K562 treated with DMSO at 1 percent for 4 hours (cell line): ENCODE measurements around the gene FAM110C. TPM values are rescaled to one million over a fixed set of nuclear protein-coding genes. Genes with fewer than 3 reads are reported as not detected.

Experiments used
- total RNA-seq: library from RNA; unstranded; fragments of 300-600 nt; gene quantifications from 2 replicates; pipeline ENCODE4 v1.2.3, GENCODE V29; 2022; ENCODE audit not compliant: insufficient read depth

FAM110C gene, protein sequence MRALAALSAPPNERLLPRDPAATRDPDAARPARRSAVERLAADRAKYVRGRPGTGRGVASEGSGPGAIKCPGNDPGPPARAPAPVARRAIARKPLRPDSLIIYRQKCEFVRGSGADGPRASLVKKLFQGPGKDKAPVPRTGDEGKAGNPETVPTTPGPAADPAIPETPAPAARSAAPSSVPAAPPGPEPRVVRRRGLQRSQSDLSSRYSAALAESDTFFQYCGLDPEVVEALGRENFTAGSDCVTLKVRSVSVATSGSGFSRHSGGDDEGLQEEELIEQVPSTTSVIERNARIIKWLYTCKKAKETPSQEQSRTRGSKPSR
- total RNA-seq: not detected in 2 replicates

DNA sequence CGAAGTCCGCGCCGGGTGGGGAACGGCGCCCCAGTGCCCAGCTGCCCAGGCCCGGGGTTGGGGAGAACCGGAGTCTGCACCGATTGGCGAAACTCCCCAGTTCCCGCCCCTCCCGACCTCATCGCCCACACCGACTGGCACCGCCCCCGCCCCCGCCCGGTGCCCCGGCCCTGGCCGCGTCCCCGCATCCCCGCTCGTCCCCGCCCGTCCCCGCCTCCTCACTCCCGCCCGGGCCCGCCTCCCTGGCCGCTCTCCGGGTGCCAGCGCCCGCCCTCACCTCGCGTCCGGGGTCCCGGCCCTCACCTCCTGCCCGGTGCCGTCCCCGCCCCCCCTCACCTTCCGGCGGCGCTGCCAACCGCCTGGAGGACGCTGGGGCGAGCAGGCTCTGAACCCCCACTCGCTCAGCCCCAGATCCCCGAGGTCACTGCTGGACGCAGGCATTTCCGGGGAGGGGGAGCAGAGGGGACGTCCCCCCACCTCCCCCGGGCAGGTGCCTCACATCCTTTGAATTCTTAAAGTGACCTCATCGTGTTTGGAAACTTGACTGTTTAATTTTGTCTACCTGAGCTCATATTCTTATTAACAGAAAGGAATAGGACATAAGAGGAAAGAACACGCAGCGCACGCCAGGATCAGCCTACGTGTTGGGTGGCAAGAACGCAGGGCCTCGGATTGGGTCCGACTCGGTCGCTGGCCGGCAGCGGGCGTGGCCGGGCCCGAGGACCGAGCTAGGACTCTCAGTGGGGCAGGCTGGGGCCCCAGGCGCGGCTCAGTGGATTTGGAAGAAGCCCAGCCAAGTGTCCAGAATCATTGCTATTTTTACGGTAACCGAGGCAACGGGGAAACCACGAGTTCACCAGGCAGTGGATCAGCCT, at the start of gene FAM110C:
Gene FAM110C, minus strand, starts transcription at position 35 of the 875 bp plus-strand sequence. CDS start 120 bp downstream, outside the sequence.

Other genes with a start within 250 kb of the FAM110C start
- gene SH3YL1, start 217.5 kb upstream of the FAM110C start, total RNA-seq: 2.7 and 8.7 TPM in 2 replicates
- gene ACP1, start 218.4 kb upstream of the FAM110C start, total RNA-seq: 109 and 112 TPM in 2 replicates
- gene ALKAL2, start 241.6 kb upstream of the FAM110C start, total RNA-seq: not detected in 2 replicates